SU-DHL-6 (cell line): Measurements from ENCODE around the gene ARFGAP3.

Experiments used
- CTCF ChIP-seq: fragments of 200-600 bp; sonication (generic); IDR thresholded peaks from one replicate; pipeline ENCODE4 v1.5.1; 2017; ENCODE audit warnings: antibody characterized with exemption, mild to moderate bottlenecking, low read length, moderate library complexity; ENCODE audit not compliant: insufficient read depth, poor library complexity, severe bottlenecking
- EZH2phosphoT487 ChIP-seq: fragments of 200-600 bp; sonication (generic), shearing (Covaris generic); conservative IDR thresholded peaks from 2 replicates; pipeline ENCODE4 v1.6.1; 2018; ENCODE audit warnings: mild to moderate bottlenecking, antibody characterized with exemption, low read length, moderate library complexity, mixed read lengths

DNA sequence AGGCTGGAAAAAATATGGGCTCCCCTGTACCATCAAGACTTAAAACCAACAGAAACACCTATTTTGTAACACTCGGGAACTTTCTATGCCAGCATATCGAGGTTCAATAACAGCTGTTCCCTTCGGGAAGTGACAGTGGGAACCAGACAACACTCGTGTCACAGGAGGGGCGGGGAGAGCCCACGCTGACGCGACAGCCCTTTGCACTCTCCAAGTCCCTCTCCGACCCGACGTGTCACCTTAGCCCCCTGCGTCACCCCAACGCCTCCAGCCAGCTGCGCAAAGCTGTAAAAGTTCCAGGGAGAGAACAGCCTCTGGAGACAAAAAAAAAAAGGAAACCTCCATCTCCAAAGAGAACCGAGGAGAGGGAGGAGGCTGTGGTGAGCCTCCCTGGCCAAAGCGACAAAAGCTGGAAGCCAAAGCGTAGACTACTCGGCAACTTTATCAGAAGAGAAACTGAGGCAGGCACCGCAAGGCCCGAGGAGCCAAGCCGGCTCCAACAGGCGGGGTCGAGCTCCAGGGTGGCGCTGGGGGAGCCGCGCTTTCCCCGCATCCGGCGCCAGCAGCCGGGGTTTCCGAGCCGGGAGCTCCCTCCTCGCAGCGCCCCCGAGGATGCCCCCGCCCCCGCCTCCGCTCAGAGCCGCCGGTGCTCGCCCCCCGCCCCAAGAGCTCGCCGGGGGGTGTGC is 751 bp downstream of the ARFGAP3 start:
- TF ChIP-seq CTCF (no peak), EZH2phosphoT487 (no peak)
